NT2/D1 (cell line): ENCODE measurements around the gene CYSRT1.
A peak's percentile ranks its signal among the peaks of the same experiment; 100 is the strongest.

Experiments
- DNase-seq: peaks from one replicate; pipeline ENCODE4 v3.0.0-alpha.2; 2011; ENCODE audit warnings: low read depth, low spot score
- H3K27me3 ChIP-seq: 2 replicates; pipeline ENCODE4 v1.6.0; 2011; ENCODE audit warnings: mild to moderate bottlenecking; ENCODE audit not compliant: insufficient read length, insufficient read depth
- H3K36me3 ChIP-seq: 2 replicates; pipeline ENCODE4 v1.6.1; 2011; ENCODE audit warnings: mild to moderate bottlenecking, low read length, mixed read lengths; ENCODE audit not compliant: insufficient read depth, insufficient read length
- H3K4me1 ChIP-seq: 2 replicates; pipeline ENCODE4 v1.5.1; 2011; ENCODE audit not compliant: insufficient read depth, insufficient read length
- H3K4me3 ChIP-seq: 2 replicates; pipeline ENCODE4 v1.5.1; 2011; ENCODE audit warnings: low read depth; ENCODE audit not compliant: insufficient read length
- H3K9ac ChIP-seq: 2 replicates; pipeline ENCODE4 v1.6.0; 2011; ENCODE audit warnings: low read depth; ENCODE audit not compliant: insufficient read length
- H3K9me3 ChIP-seq: 2 replicates; pipeline ENCODE4 v1.5.1; 2011; ENCODE audit warnings: mild to moderate bottlenecking, low read length; ENCODE audit not compliant: insufficient read depth
- SUZ12 ChIP-seq: IDR thresholded peaks from 2 replicates; pipeline ENCODE4 v1.6.1; 2011; ENCODE audit not compliant: insufficient read length, insufficient read depth; ENCODE audit errors: extremely low read depth
- YY1 ChIP-seq: IDR thresholded peaks from 2 replicates; pipeline ENCODE4 v1.6.1; 2011; ENCODE audit not compliant: insufficient read length, insufficient read depth
- ZNF274 ChIP-seq: IDR thresholded peaks from 2 replicates; pipeline ENCODE4 v1.6.1; 2011; ENCODE audit warnings: mild to moderate bottlenecking, low read depth, low read length

The CYSRT1 gene

GRCh38 chr9:137191691-137192447, 33.1 kb upstream of the CYSRT1 start:
- no peak overlapping the region for H3K4me3 ChIP-seq
- peaks cover 67% of the 10 kb centered on the region for H3K36me3 ChIP-seq
- TF ChIP-seq YY1 = no peak
- no peak for TF ChIP-seq SUZ12
- no peak for TF ChIP-seq ZNF274

DNA sequence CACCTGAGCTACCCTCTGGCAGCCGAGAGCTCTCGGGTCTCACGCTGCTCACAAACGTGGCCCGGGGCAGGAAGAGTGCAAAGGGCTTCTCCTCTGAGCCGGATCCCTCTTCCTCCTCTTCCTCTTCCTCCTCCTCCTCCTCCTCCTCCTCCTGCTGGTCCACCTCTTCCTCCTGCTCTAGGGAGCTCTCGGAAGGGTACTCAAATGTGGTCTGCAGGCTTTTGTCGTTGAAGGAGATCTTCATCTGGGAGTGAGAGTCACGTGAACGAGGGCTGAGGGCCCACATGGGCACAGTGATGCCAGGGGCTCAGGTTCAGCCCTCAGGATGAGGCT, 32.6 kb upstream of the CYSRT1 start:
- H3K4me3 ChIP-seq = no peak overlapping the region
- peak overlapping the region; percentile 42 for H3K9ac ChIP-seq
- no peak for DNase-seq
- peaks cover 38% of the 10 kb centered on the region for H3K4me1 ChIP-seq
- H3K36me3 ChIP-seq = peaks cover 64% of the 10 kb centered on the region
- H3K9me3 ChIP-seq = no peaks in the 10 kb centered on the region
- no peaks in the 10 kb centered on the region for H3K27me3 ChIP-seq
- TF ChIP-seq SUZ12 = no peak
- TF ChIP-seq YY1 = no peak
- TF ChIP-seq ZNF274 = no peak

More at GRCh38 chr9:137191691-137192447, 33.1 kb upstream of the CYSRT1 start:
- peaks cover 42% of the 10 kb centered on the region for H3K4me1 ChIP-seq
- H3K9ac ChIP-seq = no peak overlapping the region
- H3K9me3 ChIP-seq = no peaks in the 10 kb centered on the region
- DNase-seq = no peak
- H3K27me3 ChIP-seq = no peaks in the 10 kb centered on the region

GRCh38 chr9:137192859-137193258, 32.1 kb upstream of the CYSRT1 start:
- H3K9ac ChIP-seq = peak overlapping the region; percentile 42
- H3K4me1 ChIP-seq = peaks cover 35% of the 10 kb centered on the region
- H3K36me3 ChIP-seq = peaks cover 65% of the 10 kb centered on the region
- H3K9me3 ChIP-seq = no peaks in the 10 kb centered on the region
- no peak for TF ChIP-seq SUZ12
- TF ChIP-seq YY1 = no peak
- no peak for TF ChIP-seq ZNF274
- no peak for DNase-seq
- no peaks in the 10 kb centered on the region for H3K27me3 ChIP-seq
- H3K4me3 ChIP-seq = no peak overlapping the region

- Histone ChIP-seq H3K27me3 (no peaks in the 10 kb centered on the region), H3K4me3 (no peak overlapping the region), H3K9ac (peak overlapping the region; percentile 61), H3K4me1 (peaks cover 37% of the 10 kb centered on the region), H3K36me3 (peaks cover 69% of the 10 kb centered on the region), H3K9me3 (no peaks in the 10 kb centered on the region)
- DNase-seq = no peak
- TF ChIP-seq ZNF274 (no peak), SUZ12 (no peak), YY1 (no peak)
These were observed 31.2 kb upstream of the CYSRT1 start for GRCh38 chr9:137193771-137194170.

DNA sequence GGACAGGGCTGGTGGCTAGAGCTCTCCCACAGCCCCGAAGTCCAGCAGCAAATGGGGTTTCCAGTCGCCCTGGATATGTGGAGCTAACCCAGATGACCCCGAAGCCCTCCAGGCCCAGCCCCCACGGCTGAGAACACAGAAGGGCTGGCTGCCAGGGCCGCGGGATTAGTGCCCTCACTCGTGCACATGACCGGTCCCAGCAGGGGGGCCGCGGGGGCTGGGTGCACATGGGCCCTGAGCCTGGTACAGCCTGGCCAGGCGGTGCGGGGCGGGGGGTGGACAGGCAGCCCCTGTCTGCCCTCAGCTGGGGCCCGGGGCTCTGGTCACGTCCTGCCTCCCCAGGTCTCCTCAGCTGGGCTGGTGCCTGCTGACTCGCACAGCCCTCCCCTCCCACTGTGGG, 30.6 kb upstream of the CYSRT1 start:
- no peak for TF ChIP-seq SUZ12
- TF ChIP-seq ZNF274 = no peak
- TF ChIP-seq YY1 = no peak
- Histone ChIP-seq H3K9me3 (no peaks in the 10 kb centered on the region), H3K4me3 (no peak overlapping the region), H3K9ac (peak overlapping the region; percentile 61), H3K27me3 (no peaks in the 10 kb centered on the region), H3K4me1 (peaks cover 41% of the 10 kb centered on the region), H3K36me3 (peaks cover 68% of the 10 kb centered on the region)
- DNase-seq = no peak

GRCh38 chr9:137194909-137195308, 30.1 kb upstream of the CYSRT1 start:
- H3K36me3 ChIP-seq = peaks cover 63% of the 10 kb centered on the region
- no peaks in the 10 kb centered on the region for H3K9me3 ChIP-seq
- peak overlapping the region; percentile 61 for H3K9ac ChIP-seq
- H3K4me3 ChIP-seq = no peak overlapping the region
- H3K27me3 ChIP-seq = no peaks in the 10 kb centered on the region
- DNase-seq = no peak
- TF ChIP-seq SUZ12 = no peak
- TF ChIP-seq YY1 = no peak
- TF ChIP-seq ZNF274 = no peak
- peaks cover 37% of the 10 kb centered on the region for H3K4me1 ChIP-seq

- H3K27me3 ChIP-seq = no peaks in the 10 kb centered on the region
- peaks cover 56% of the 10 kb centered on the region for H3K36me3 ChIP-seq
- no peak overlapping the region for H3K4me3 ChIP-seq
- peaks cover 36% of the 10 kb centered on the region for H3K4me1 ChIP-seq
- DNase-seq = no peak
- peak overlapping the region; percentile 34 for H3K9ac ChIP-seq
- no peaks in the 10 kb centered on the region for H3K9me3 ChIP-seq
- TF ChIP-seq ZNF274 (no peak), YY1 (no peak), SUZ12 (no peak)
These were observed 29.3 kb upstream of the CYSRT1 start for GRCh38 chr9:137195525-137196220.
